SJSA1 (cell line): ENCODE results near the gene TBC1D10B. TPM values are rescaled to one million over a fixed set of nuclear protein-coding genes. Genes with fewer than 3 reads are reported as not detected.
A peak's percentile ranks its signal among the peaks of the same experiment; 100 is the strongest.

Experiments
- DNase-seq, 2 experiments: peaks; one replicate each; pipeline ENCODE4 v3.0.0-alpha.2; 2015 to 2020; ENCODE audit warnings: low spot score in 2 of 2, low read depth in 1 of 2
- H3K27ac ChIP-seq: fragments of 250-450 bp; sonication (Bioruptor Pico); 2 replicates; pipeline ENCODE4 v1.5.1; 2020; ENCODE audit warnings: mild to moderate bottlenecking, moderate library complexity
- H3K27me3 ChIP-seq: fragments of 250-450 bp; sonication (Bioruptor Pico); replicated peaks from 2 replicates; pipeline ENCODE4 v1.5.1; 2020; ENCODE audit warnings: mild to moderate bottlenecking, moderate library complexity
- H3K36me3 ChIP-seq: fragments of 250-450 bp; sonication (Bioruptor Pico); 2 replicates; pipeline ENCODE4 v1.5.1; 2020; ENCODE audit warnings: mild to moderate bottlenecking
- H3K4me1 ChIP-seq: fragments of 250-450 bp; sonication (Bioruptor Pico); replicated peaks from 2 replicates; pipeline ENCODE4 v1.6.1; 2021; ENCODE audit warnings: mild to moderate bottlenecking
- H3K4me3 ChIP-seq: fragments of 250-450 bp; sonication (Bioruptor Pico); 2 replicates; pipeline ENCODE4 v1.5.1; 2020; ENCODE audit warnings: mild to moderate bottlenecking
- H3K9me3 ChIP-seq: fragments of 250-450 bp; sonication (Bioruptor Pico); replicated peaks from 2 replicates; pipeline ENCODE4 v1.5.1; 2020; ENCODE audit warnings: mild to moderate bottlenecking
- total RNA-seq: library from RNA; depleted of rRNA; stranded (reverse); fragments of >200 nt; shearing (Covaris generic); gene quantifications from 2 replicates; pipeline ENCODE4 v1.2.3, GENCODE V29; 2014

Gene TBC1D10B
- total RNA-seq, 1 experiment from 2014 or later = 42.5 TPM

DNA sequence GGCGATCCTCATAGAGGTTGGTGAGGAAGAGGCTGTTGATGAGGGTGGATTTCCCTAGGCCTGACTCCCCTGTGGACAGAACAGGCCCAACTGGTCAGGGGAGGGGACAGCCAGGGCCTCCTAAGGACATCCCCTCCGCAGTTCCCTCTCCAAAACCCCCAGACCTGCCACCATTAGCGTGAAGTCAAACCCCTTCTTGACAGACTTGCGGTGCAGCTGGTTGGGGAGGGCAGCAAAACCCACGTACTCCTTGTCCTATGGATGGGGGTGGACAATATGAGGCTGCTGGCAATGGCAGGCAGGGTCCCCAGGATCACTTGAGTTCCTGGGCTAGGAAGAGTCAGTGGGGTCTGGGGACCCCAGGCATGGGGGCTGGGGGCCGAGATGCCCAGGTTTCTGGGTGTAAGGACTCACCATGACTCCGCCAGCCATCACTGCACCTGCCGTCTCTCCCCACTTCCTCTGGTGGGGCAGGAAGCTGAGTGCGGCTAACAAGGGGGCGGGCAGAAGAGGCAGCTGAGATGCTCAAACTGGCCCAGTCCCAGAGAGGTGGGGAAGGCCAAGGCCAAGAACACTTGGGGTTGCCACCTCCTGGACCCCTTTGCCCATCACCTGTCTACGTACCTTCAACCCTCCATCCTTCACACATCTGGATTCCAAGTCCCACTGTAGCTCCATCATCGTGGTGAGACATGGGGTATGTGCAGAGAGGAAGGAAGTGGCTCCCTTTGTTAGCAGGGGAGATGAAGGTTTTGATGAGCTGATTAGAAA lies 12.0 kb upstream of the TBC1D10B start, which contains the start of gene SEPTIN1:
SEPTIN1 (minus strand) TSS at position 451 of the 771 bp plus-strand sequence; CDS start at position 432, 19 bp downstream.
- H3K4me1 ChIP-seq = peaks cover 16% of the 10 kb centered on the region
- 0 out of 2 replicates have a peak, but pooled peaks cover 6% of the 10 kb centered on the region for H3K36me3 ChIP-seq
- DNase-seq = no peak
- no peak within 1 kb of the TSS for H3K4me3 ChIP-seq
- no peak within 1 kb of the TSS for H3K27ac ChIP-seq
- no peaks in the 10 kb centered on the region for H3K9me3 ChIP-seq
- H3K27me3 ChIP-seq = no peaks in the 10 kb centered on the region

DNA sequence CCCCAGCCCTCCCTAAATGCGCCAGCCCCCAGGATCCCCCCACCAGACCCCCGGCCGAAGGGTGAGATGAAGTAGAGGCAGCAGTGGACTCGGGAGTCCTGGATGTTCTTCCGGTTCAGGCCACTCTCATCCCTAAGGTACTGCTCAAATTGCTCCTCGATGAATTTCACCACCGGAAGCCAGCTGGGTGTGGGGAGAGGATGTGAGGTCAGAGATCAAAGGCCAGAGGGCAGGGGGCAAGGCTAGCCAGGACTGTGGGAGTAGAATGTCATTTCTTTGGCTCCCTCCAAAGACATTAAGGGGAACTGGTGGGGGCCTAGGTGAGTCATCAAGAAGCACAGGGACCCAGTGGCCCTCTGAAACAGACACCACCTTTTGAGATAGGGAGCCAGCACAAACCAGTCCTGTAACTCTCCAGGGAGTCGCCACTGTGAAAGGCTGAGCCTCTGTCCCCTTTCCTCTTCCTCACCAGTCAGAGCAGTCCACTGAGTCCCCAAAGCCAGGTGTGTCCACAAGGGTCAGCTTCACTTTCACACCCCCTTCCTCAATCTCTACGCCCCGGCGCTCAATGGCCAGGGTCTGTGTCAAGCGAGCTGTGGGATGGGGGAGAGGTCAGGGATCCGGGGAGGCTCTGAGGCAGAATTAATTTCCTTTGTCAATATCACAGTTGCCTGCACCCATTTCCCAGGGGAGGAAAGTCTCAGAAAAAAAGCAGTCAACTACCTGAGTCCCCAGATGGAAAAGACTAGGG lies 11.2 kb upstream of the TBC1D10B start:
- peaks cover 22% of the 10 kb centered on the region for H3K4me1 ChIP-seq
- no peak overlapping the region for H3K4me3 ChIP-seq
- no peaks in the 10 kb centered on the region for H3K9me3 ChIP-seq
- DNase-seq = no peak
- H3K27ac ChIP-seq = no peak overlapping the region
- H3K27me3 ChIP-seq = no peaks in the 10 kb centered on the region
- H3K36me3 ChIP-seq = 0 out of 2 replicates have a peak, but pooled peaks cover 6% of the 10 kb centered on the region

DNA sequence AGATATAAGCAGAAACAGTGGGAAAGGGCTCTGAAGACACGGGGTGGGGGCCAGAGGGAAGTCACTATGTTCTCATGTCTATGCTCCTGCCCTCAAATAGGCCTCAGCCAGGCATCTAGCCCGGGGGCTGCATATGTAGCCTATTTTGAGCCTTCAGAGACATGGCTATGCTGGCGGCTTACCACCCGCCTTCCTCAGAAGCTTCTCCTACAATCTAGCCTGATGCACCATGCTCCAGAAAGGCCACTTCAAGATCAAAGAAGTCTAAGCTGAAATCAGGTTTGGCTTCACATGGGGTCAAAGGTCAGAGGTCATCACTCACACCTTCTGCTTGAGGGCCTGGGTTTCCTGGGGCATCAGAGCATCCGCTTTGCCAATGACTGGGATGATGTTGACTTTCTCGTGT lies 10.5 kb upstream of the TBC1D10B start:
- H3K36me3 ChIP-seq = 0 out of 2 replicates have a peak, but pooled peaks cover 6% of the 10 kb centered on the region
- no peak overlapping the region for H3K4me3 ChIP-seq
- no peaks in the 10 kb centered on the region for H3K9me3 ChIP-seq
- no peak for DNase-seq
- H3K27ac ChIP-seq = no peak overlapping the region
- peaks cover 22% of the 10 kb centered on the region for H3K4me1 ChIP-seq
- H3K27me3 ChIP-seq = no peaks in the 10 kb centered on the region

DNA sequence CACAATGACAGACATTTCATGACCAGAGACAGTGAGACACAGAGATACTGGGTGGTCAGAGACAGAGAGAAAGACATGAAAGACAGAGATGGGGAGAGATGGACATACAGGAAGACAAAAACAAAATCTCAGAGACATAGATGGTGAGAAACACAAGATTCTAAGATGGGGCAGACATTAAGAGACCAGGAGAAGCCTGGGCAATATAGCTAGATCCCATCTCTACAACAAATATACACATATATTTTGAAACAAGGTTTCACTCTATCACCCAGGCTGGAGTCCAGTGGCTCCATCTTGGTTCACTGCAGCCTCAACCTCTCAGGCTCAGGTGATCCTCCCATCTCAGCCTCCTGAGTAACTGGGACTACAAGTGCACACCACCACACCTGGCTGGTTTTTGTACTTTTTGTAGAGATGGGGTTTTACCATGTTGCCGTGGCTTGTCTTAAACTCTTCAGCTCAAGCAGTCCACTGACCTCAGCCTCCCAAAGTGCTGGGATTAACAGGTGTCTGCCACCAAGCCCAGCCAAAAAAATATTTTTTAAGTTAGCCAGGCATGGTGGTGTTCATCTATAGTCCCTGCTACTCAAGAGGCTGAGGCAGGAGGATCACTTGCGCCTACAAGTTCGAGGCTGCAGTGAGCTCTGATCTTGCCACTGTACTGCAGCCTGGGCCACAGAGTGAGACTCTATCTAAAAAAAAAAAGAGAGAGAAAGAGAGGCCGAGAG lies 9.9 kb upstream of the TBC1D10B start:
- H3K27ac ChIP-seq = no peak overlapping the region
- DNase-seq = no peak
- 0 out of 2 replicates have a peak, but pooled peaks cover 6% of the 10 kb centered on the region for H3K36me3 ChIP-seq
- H3K4me1 ChIP-seq = peaks cover 22% of the 10 kb centered on the region
- H3K27me3 ChIP-seq = no peaks in the 10 kb centered on the region
- H3K9me3 ChIP-seq = no peaks in the 10 kb centered on the region
- H3K4me3 ChIP-seq = no peak overlapping the region

DNA sequence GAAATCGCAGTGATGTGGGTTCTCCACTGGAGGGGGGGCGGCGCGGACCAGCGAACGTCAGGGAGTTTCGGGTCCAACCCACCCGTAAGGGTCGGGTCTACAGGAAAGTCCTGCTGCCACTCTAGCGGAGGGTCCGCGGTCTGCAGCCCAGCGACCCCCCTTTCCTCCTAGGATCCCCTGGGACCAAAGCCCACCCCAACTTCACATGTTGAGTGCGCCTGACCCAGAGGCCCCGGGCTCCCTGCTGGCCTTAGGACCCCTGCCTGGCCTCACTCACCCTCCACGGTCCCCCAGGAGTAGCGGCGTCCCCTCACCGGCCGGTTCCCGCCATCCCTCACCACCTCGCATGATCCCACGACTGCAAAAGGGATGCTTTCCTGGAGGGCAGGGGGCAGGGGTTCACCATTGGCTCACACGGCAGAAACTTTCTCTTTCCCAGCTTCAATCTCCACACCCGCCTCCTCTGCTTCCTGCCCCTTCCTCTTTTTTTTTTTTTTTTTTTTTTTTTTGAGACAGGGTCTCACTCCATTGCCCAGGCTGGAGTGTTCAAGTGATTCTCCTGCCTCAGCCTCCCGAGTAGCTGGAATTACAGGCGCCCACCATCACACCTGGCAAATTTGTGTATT lies 9.0 kb upstream of the TBC1D10B start:
- Histone ChIP-seq H3K27ac (no peak overlapping the region), H3K36me3 (0 out of 2 replicates have a peak, but pooled peaks cover 6% of the 10 kb centered on the region), H3K4me3 (peak overlapping the region; percentile 60), H3K9me3 (no peaks in the 10 kb centered on the region), H3K27me3 (no peaks in the 10 kb centered on the region), H3K4me1 (peaks cover 22% of the 10 kb centered on the region)
- DNase-seq = no peak

DNA sequence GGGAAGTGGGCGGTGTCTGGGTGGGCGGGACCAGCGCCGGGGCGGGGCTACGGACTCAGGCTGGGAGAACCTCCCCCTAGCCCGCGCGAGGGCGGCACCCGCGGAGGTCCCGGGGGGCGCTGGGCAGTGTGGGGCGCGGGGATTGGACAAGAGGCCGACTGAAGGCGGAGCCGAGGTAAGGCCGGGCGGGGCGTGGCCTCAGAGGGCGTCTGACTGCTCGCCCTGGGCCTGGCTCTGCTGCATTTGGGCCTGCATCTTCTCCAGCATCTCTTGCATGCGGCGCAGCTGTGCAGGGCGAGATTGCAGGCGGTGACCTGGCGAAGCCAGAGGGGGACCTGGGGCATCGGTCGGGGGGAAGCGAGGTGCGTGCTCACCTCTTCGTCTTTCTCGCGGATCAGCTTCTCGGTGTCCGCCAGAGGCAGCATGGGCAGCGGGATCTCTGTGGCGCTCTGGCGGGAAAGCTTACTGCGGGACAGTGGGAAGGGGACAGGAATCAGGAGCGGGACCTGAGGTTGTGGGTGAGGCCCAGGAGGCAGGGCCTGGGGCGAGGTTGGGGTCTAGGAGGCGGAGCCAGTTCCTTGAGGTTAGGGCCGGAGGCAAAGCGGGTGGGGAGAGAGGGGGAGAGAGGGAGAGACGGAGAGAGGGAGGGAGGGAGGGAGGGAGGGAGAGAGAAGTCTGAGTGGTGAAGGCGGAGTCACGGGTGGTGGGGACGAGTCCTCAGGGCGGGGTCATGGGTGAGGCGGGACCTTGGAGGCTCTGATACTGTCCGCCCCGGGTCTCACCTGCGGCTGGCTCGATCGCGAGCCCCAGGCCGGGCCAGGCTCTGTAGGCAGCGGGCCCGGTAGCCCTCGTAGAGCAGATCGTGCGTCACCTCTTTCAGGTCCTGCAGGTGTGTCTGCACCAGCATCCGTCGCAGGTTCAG lies 8.2 kb upstream of the TBC1D10B start:
- H3K9me3 ChIP-seq = no peaks in the 10 kb centered on the region
- peak overlapping the region; percentile 60 for H3K4me3 ChIP-seq
- H3K27ac ChIP-seq = peak overlapping the region; percentile 99
- peak; percentile 96 to 99 for DNase-seq
- no peaks in the 10 kb centered on the region for H3K27me3 ChIP-seq
- H3K36me3 ChIP-seq = 0 out of 2 replicates have a peak, but pooled peaks cover 6% of the 10 kb centered on the region
- peaks cover 22% of the 10 kb centered on the region for H3K4me1 ChIP-seq

DNA sequence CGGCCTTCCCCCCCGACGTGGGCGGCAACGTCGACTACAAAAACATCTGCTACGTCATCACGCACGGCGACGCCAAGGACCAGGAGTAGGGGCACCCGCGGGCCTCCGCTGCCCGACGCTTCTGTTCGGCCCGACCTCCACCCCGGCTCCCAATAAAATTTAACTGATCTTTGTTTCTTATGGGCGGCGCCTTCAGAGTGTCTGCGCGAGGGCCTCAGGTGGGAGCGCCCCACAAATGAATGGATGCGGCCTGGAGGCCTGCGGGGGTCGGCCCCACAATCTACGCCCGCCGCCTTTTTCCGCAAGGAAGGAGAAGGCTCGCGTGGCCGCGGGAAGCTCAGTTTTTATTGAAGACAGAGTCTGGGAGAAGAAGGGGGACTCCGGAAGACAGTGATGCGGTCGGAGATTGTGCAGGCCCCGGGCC lies 7.5 kb upstream of the TBC1D10B start:
- Histone ChIP-seq H3K27ac (peak overlapping the region; percentile 99), H3K9me3 (no peaks in the 10 kb centered on the region), H3K36me3 (0 out of 2 replicates have a peak, but pooled peaks cover 6% of the 10 kb centered on the region), H3K27me3 (no peaks in the 10 kb centered on the region), H3K4me1 (peaks cover 22% of the 10 kb centered on the region), H3K4me3 (peak overlapping the region; percentile 60)
- DNase-seq = peak; percentile 87 to 95

DNA sequence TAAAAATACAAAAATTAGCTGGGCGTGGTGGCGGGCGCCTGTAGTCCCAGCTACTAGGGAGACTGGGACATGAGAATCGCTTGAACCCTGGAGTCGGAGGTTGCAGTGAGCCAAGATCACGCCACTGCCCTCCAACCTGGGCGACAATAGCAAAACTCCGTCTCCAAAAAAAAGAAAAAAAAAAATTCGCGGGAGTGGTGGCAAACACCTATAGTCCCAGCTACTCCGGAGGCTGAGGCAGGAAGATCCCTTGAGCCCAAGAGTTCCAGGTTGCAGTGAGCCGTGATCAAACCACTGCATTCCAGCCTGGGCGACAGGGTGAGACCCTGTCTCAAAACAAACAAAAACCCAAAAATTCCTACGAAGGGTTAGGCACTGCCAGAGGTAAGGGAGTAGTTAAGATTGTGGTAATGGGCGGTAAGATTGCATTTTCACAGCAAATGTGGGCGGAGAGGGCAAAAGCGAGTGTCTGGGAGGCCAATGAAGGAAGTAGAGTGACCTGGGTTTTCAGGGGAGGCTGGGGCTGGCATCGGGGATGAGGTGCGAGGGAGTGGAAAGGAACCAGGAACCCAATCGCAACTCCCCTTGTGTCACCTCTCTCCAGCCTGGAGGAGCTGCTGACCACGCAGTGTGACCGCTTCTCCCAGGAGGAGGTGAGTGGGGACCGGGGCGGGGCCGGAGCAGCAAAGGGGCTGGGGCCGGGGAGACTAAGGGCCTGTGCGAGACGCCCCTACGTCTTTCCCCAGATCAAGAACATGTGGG lies 6.9 kb upstream of the TBC1D10B start:
- Histone ChIP-seq H3K27ac (peak overlapping the region; percentile 99), H3K4me1 (peaks cover 22% of the 10 kb centered on the region), H3K4me3 (peak overlapping the region; percentile 60), H3K9me3 (no peaks in the 10 kb centered on the region), H3K36me3 (0 out of 2 replicates have a peak, but pooled peaks cover 6% of the 10 kb centered on the region), H3K27me3 (no peaks in the 10 kb centered on the region)
- no peak for DNase-seq

DNA sequence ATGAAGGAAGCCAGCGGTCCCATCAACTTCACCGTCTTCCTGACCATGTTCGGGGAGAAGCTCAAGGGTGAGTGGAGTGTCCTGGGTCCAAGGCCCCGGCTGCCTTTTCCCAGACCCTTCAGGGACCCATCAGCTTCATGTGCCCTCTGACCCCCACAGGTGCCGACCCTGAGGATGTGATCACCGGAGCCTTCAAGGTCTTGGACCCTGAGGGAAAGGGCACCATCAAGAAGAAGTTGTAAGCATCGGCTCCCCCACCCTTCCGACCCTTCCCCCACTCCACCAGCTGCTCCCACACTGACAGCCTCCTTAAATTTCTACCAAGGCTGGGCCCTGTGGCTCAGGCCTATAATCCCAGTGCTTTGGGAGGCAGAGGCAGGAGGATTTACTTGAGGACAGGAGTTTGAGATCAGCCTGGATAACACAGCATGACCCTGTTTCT lies 6.2 kb upstream of the TBC1D10B start:
- Histone ChIP-seq H3K4me1 (peaks cover 23% of the 10 kb centered on the region), H3K4me3 (no peak overlapping the region), H3K27ac (no peak overlapping the region), H3K36me3 (0 out of 2 replicates have a peak, but pooled peaks cover 6% of the 10 kb centered on the region), H3K9me3 (no peaks in the 10 kb centered on the region), H3K27me3 (no peaks in the 10 kb centered on the region)
- DNase-seq = no peak

DNA sequence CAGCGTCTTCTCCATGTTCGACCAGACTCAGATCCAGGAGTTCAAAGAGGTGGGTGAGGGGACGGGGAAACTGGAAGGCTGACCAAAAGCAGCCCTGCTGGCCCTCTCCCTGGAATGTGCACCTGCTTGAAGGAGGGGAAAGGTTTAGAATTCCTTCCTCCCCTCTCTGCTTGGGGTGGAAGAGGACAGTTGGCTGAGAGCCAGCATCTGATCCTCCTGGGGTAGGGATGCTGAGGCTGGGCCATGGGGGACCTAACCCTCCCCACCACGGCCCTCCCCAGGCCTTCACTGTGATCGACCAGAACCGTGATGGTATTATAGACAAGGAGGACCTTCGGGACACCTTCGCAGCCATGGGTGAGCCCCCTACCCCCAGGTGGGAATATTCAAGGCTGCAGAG lies 5.6 kb upstream of the TBC1D10B start:
- no peaks in the 10 kb centered on the region for H3K27me3 ChIP-seq
- no peak overlapping the region for H3K27ac ChIP-seq
- no peak for DNase-seq

DNA sequence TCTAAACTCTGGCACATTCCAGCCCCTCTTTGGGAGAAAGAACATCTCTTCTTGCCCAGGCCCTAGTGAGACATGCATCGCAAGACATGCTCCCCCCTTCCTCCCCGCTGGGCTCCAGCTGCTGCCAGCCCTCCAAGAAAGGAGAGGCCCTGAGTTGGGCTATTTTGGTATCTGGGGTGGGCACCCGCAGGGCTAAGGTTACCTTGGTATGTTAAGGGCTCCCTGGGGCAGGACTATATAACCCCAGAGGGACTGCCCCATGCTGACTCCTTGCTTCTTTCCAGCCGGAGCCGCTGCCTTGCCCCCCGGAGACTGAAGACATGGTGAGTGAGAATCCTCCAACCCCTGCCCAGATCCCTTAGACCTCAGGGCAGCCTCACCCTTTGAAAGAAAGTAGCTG lies 4.2 kb upstream of the TBC1D10B start, which contains the start of gene MYL11:
MYL11 (plus strand) TSS at position 265 of the 400 bp plus-strand sequence; CDS start at position 321, 56 bp downstream.
- DNase-seq = no peak
- Histone ChIP-seq H3K27me3 (no peaks in the 10 kb centered on the region), H3K27ac (no peak within 1 kb of the TSS), H3K9me3 (no peaks in the 10 kb centered on the region), H3K36me3 (0 out of 2 replicates have a peak, but pooled peaks cover 4% of the 10 kb centered on the region), H3K4me3 (no peak within 1 kb of the TSS), H3K4me1 (peaks cover 27% of the 10 kb centered on the region)

More for the DNA sequence above, 5.6 kb upstream of the TBC1D10B start:
- Histone ChIP-seq H3K4me3 (no peak overlapping the region), H3K36me3 (0 out of 2 replicates have a peak, but pooled peaks cover 6% of the 10 kb centered on the region), H3K9me3 (no peaks in the 10 kb centered on the region), H3K4me1 (peaks cover 27% of the 10 kb centered on the region)
